ENCODE measurements around the gene SH3RF3. TPM values are rescaled to one million over a fixed set of nuclear protein-coding genes. Genes with fewer than 3 reads are reported as not detected.

SH3RF3 gene
- total RNA-seq, 2 experiments from 2014 or later, result 1.9 to 2.3 TPM

DNA sequence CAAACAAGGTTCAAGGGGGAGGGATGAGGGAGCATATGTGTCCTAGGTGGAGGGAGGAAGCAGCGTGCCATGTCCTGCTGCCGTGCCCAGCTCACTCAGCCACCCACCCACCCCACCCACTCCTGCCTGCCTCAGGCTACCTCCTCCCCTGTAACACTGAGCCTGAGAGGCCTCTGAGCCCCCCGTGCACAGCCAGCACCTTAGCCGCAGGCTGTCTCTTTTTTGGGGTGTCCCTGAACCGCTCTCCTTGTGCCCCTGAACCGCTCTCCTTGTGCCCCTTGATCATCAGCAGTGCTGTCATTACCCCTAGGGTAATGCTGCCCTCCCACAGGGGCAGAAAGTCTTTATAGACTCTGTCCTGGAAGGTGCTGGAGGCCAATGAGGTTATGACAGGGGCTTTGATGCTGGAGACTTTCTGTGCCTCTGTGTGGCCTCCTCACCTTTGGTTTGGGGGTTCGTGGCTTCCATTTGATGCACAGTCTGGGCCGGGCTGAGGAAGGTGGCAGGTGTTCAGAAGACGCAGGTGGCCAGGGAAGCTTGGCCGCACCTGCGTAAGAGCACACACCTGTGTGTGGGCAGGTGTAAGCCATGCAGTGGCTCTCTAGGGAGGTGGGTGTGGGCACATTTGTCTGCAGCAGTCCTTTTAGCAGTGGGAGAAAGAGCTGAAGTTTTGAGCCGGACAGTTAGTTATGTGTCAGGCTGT, 344.8 kb downstream of the SH3RF3 start:
- ChIA-PET POLR2A (no interaction called here), CTCF (no interaction called here)
- TF ChIP-seq, protein P1, sequence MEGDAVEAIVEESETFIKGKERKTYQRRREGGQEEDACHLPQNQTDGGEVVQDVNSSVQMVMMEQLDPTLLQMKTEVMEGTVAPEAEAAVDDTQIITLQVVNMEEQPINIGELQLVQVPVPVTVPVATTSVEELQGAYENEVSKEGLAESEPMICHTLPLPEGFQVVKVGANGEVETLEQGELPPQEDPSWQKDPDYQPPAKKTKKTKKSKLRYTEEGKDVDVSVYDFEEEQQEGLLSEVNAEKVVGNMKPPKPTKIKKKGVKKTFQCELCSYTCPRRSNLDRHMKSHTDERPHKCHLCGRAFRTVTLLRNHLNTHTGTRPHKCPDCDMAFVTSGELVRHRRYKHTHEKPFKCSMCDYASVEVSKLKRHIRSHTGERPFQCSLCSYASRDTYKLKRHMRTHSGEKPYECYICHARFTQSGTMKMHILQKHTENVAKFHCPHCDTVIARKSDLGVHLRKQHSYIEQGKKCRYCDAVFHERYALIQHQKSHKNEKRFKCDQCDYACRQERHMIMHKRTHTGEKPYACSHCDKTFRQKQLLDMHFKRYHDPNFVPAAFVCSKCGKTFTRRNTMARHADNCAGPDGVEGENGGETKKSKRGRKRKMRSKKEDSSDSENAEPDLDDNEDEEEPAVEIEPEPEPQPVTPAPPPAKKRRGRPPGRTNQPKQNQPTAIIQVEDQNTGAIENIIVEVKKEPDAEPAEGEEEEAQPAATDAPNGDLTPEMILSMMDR (IDR thresholded peaks at IDR 0.05), result no peak
- Mint-ChIP-seq H3K36me3 (ENCODE audit: low read depth) (no peaks in the 10 kb centered on the region), H3K4me3 (no peak overlapping the region), H3K4me1 (ENCODE audit: low read depth) (peaks cover 2% of the 10 kb centered on the region), H3K9me3 (no peaks in the 10 kb centered on the region), H3K27ac (no peak overlapping the region), H3K27me3 (no peaks in the 10 kb centered on the region)
- ATAC-seq (no peak), DNase-seq (no peak)
- intact Hi-C loops (cut with micrococcal nuclease), result no loop called here

DNA sequence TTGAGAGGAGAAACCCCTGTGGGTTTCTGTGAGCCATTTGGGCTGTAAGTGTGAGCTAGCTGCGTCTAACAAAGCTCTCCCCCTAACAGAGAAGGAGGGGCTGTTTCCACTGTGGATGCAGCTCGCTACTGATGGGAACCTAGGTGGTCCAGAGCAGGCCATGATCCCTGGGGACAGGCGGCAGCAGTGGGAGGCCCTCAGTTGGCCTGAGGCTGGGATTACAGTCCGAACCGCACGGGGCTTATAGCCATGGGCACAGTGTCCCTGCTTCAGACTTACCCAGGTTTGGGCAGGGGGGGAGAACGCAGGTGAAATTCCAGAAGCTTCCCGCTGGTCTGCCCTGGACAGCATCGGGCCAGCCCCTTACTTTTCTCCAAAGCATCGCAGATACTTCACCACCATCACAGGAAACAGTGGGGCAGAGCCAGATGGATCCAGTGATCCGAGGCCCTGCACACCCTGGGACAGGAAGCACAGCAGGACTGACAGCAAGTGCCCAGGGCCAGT, 345.4 kb downstream of the SH3RF3 start:
- intact Hi-C loops (cut with micrococcal nuclease), result no loop called here

DNA sequence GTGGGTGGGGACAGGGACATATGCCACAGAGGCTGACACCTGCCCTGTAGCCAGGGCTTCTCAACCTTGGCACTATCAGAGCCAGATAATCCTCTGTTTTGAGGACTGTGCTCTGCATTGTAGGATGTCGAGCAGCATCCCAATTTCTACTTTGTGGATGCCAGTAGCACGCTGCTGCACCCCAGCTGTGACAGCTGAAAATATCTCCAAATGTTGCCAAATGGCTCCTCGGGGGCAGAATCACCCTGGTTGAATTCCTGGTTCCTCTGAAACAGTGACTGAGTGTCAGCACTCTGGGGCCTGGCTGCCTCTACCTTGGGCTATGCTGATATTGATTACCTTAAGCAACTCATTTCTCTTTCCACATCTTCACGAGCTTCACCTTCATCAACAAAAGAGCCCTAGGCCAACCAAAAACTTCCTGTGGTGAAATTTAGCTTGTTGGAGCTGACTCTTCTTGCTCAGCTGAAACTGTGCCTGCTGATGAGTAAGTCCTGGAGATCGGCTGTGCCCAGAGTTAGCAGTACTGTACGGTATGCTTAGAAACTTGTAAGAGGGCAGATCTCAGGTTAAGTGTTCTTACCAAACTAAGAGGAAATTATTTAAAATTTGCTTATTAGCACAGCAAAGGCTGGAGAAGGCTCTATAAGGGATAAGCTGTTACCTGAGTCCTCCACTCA, 346.7 kb downstream of the SH3RF3 start:
- TF ChIP-seq, protein P1 (IDR thresholded peaks at IDR 0.05), result no peak
- DNase-seq, result no peak
- ChIA-PET CTCF (interaction anchor here (1.6 kb wide), 1 partner anchor 34 kb away, joined by 4 read pairs; no protein-coding TSS in a partner anchor), POLR2A (no interaction called here)
- peak; percentile 39 for ATAC-seq
- intact Hi-C loops (cut with micrococcal nuclease), result no loop called here
- no peaks in the 10 kb centered on the region for H3K27me3 Mint-ChIP-seq
- H3K9me3 Mint-ChIP-seq, result no peaks in the 10 kb centered on the region
- no peaks in the 10 kb centered on the region for H3K36me3 Mint-ChIP-seq (ENCODE audit: low read depth)
- H3K27ac Mint-ChIP-seq, result no peak overlapping the region
- no peak overlapping the region for H3K4me3 Mint-ChIP-seq
- peaks cover 2% of the 10 kb centered on the region for H3K4me1 Mint-ChIP-seq (ENCODE audit: low read depth)

More for the DNA sequence above, 345.4 kb downstream of the SH3RF3 start:
- Mint-ChIP-seq H3K27me3 (no peaks in the 10 kb centered on the region), H3K9me3 (no peaks in the 10 kb centered on the region), H3K27ac (no peak overlapping the region), H3K36me3 (ENCODE audit: low read depth) (no peaks in the 10 kb centered on the region), H3K4me3 (no peak overlapping the region), H3K4me1 (ENCODE audit: low read depth) (peaks cover 2% of the 10 kb centered on the region)
- ChIA-PET CTCF (no interaction called here), POLR2A (no interaction called here)
- TF ChIP-seq, protein P1 (IDR thresholded peaks at IDR 0.05), result no peak
- DNase-seq (no peak), ATAC-seq (no peak)

DNA sequence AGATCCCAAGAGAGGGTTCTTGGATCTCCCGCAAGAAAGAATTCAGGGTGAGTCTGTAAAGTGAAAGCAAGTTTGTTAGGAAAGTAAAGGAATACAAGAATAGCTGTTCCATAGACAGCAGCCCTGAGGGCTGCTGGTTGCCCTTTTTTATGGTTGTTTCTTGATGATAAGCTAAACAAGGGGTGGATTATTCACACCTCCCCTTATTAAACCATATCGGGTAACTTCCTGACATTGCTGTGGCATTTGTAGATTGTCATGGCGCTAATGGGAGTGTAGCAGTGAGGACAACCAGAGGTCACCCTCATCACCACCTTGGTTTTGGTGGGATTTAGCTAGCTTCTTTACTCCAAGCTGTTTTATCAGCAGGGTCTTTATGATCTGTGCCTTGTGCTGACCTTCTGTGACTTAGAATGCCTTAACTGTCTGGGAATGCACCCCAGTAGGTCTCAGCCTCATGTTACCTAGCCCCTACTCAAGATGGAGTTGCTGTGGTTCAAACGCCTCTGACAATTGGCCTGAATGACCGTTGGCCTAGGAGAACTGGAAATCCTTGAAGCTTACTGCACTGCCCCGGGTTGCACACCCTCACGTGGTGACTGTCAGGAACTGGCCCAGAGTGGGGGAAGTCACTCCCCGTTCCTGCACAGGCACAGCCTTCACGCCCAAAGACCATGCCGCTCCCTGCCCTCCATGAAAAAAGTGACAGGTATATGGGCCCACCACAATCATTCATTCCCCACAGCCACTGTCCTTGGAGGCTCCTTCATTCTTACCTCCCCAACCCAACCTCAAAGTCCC, 347.8 kb downstream of the SH3RF3 start:
- TF ChIP-seq, protein P1 (IDR thresholded peaks at IDR 0.05), result no peak
- Mint-ChIP-seq H3K27ac (no peak overlapping the region), H3K27me3 (no peaks in the 10 kb centered on the region), H3K9me3 (no peaks in the 10 kb centered on the region), H3K4me3 (no peak overlapping the region), H3K36me3 (ENCODE audit: low read depth) (no peaks in the 10 kb centered on the region), H3K4me1 (ENCODE audit: low read depth) (peaks cover 2% of the 10 kb centered on the region)
- ChIA-PET CTCF (interaction anchor here (1.6 kb wide), 1 partner anchor 33 kb away, joined by 4 read pairs; no protein-coding TSS in a partner anchor), POLR2A (no interaction called here)
- ATAC-seq (no peak), DNase-seq (no peak)
- intact Hi-C loops (cut with micrococcal nuclease), result no loop called here

All from activated CD8-positive, alpha-beta T cell treated with anti-CD3 and anti-CD28 coated beads for 36 hours (primary cell).